Stomach (tissue), 9 donors: Measurements from ENCODE around the gene SCN7A. TPM values are rescaled to one million over a fixed set of nuclear protein-coding genes. Genes with fewer than 3 reads are reported as not detected.
A peak's percentile ranks its signal among the peaks of the same experiment; 100 is the strongest.

Source experiments
- DNase-seq, 2 donors: peaks; one replicate each; pipeline versions ENCODE4 v3.0.0 to v3.0.0-alpha.2; 2013 to 2019
- H3K27ac ChIP-seq, 5 donors: fragments of 200-600 bp in 4 of 5; sonication (generic) in 4 of 5; one replicate each; pipeline ENCODE4 v1.5.1; 2013 to 2019; ENCODE audit warnings: mild to moderate bottlenecking in 1 of 5, moderate library complexity in 1 of 5
- H3K27me3 ChIP-seq, 3 donors: fragments of 200-600 bp; sonication (generic); one replicate each; pipeline ENCODE4 v1.5.1; 2017 to 2019; ENCODE audit warnings: mixed run types in 1 of 3
- H3K36me3 ChIP-seq, 4 donors: fragments of 200-600 bp; sonication (generic); 1 replicate in 3 of 4; 2 replicates in 1 of 4; pipeline ENCODE4 v1.5.1; 2016 to 2019
- H3K4me1 ChIP-seq, 4 donors: fragments of 200-600 bp; sonication (generic); one replicate each; pipeline ENCODE4 v1.5.1; 2016 to 2019
- H3K4me3 ChIP-seq, 4 donors: fragments of 200-600 bp; sonication (generic) in 3 of 4; one replicate each; pipeline ENCODE4 v1.5.1; 2016 to 2019; ENCODE audit warnings: mild to moderate bottlenecking in 1 of 4
- H3K9me3 ChIP-seq, 4 donors: fragments of 200-600 bp; sonication (generic); one replicate each; pipeline ENCODE4 v1.5.1; 2016 to 2019
- EP300 ChIP-seq: sonication (generic); formaldehyde crosslinking; IDR thresholded peaks from one replicate; pipeline ENCODE4 v1.6.1; 2017; ENCODE audit warnings: antibody characterized with exemption
- POLR2A ChIP-seq, 4 donors: fragments of 450-650 bp; IDR thresholded peaks; one replicate each; pipeline ENCODE4 v1.6.1; 2016; ENCODE audit warnings: antibody characterized with exemption in 4 of 4, control low read depth in 2 of 4, mild to moderate bottlenecking in 1 of 4, moderate library complexity in 1 of 4
- POLR2AphosphoS5 ChIP-seq, 3 donors: sonication (generic); formaldehyde crosslinking; IDR thresholded peaks; one replicate each; pipeline ENCODE4 v1.6.1; 2016; ENCODE audit warnings: antibody characterized with exemption in 3 of 3
- WGBS, 5 donors: extraction: QIAGEN DNeasy Blood & Tissue Kit in 3 of 5; methylation state at CpG; one replicate each; pipeline versions ENCODE4 v1.1.5 to v1.1.7; 2013 to 2018; 5-methylcytosine and 5-hydroxymethylcytosine counted together
- intact Hi-C: fragments of 100-400 bp; cut with DNase I; formaldehyde crosslinking; loops from one replicate; pipeline ENCODE4 v1.15.1; 2023; ENCODE audit warnings: low total_unique reads
- polyA plus RNA-seq, 3 donors: library from polyadenylated mRNA; stranded (reverse); fragments of 200-250 nt; gene quantifications; one replicate each; pipeline ENCODE4 v1.2.3, GENCODE V29; 2013
- total RNA-seq, 5 donors: library from RNA; depleted of rRNA; stranded (reverse); fragments of >200 nt; gene quantifications; one replicate each; pipeline versions ENCODE4 v1.1.0 to v1.2.3, GENCODE V29; 2014 to 2016
- TF ChIP-seq, protein P1 (sequence below), 7 experiments: fragments of 450-650 bp in 4 of 7; fragments of 200-600 bp in 3 of 7; sonication (generic) in 3 of 7; IDR thresholded peaks; one replicate each; pipeline ENCODE4 v1.5.1; 2016 to 2019; ENCODE audit warnings: antibody characterized with exemption in 7 of 7, control low read depth in 2 of 7, mild to moderate bottlenecking in 1 of 7
- donor health status: healthy with polysubstance abuse.
- donor health status: Bipolar disorder and iron deficiency.
- donor health status: healthy.

SCN7A gene
- total and polyA plus RNA-seq, 8 donors = 0.19 to 148 (median 10.9) TPM

GRCh38 chr2:166394245-166394644 is 99.8 kb downstream of the SCN7A start:
- no peak overlapping the region for H3K4me3 ChIP-seq
- intact Hi-C loops = no loop called here
- no peaks in the 10 kb centered on the region for H3K36me3 ChIP-seq
- H3K9me3 ChIP-seq = no peaks in the 10 kb centered on the region
- TF ChIP-seq EP300 (no peak), POLR2AphosphoS5 (IDR thresholded peaks at IDR 0.05) (no peak), POLR2A (IDR thresholded peaks at IDR 0.05) (no peak)
- TF ChIP-seq, protein P1, sequence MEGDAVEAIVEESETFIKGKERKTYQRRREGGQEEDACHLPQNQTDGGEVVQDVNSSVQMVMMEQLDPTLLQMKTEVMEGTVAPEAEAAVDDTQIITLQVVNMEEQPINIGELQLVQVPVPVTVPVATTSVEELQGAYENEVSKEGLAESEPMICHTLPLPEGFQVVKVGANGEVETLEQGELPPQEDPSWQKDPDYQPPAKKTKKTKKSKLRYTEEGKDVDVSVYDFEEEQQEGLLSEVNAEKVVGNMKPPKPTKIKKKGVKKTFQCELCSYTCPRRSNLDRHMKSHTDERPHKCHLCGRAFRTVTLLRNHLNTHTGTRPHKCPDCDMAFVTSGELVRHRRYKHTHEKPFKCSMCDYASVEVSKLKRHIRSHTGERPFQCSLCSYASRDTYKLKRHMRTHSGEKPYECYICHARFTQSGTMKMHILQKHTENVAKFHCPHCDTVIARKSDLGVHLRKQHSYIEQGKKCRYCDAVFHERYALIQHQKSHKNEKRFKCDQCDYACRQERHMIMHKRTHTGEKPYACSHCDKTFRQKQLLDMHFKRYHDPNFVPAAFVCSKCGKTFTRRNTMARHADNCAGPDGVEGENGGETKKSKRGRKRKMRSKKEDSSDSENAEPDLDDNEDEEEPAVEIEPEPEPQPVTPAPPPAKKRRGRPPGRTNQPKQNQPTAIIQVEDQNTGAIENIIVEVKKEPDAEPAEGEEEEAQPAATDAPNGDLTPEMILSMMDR (IDR thresholded peaks at IDR 0.05) = no peak
- DNase-seq = no peak
- H3K4me1 ChIP-seq = no peaks in the 10 kb centered on the region
- 85 to 96% (median 90%) methylated on average over 1 of the region's 1 CpG for WGBS, 5 donors
- H3K27me3 ChIP-seq = no peaks in the 10 kb centered on the region
- H3K27ac ChIP-seq = no peak overlapping the region

DNA sequence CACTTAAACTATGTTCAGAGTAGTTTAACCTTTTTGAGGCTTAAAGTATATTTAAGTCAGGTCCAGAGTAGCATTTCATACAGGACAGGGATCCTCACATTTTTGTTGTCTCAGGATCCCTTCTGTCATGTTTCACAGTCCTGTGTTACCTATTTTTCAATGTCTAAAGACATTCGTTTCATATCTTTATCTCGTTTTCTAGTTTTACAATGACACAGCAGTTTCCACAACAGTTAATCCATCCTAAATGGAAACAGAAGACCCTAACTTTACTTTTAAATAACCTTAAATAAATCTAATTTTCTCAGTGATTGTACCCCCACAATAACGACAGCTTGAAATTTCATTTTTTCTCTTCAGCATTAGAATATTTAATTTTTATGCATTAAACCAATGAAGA is 101.0 kb downstream of the SCN7A start:
- intact Hi-C loops = no loop called here

DNA sequence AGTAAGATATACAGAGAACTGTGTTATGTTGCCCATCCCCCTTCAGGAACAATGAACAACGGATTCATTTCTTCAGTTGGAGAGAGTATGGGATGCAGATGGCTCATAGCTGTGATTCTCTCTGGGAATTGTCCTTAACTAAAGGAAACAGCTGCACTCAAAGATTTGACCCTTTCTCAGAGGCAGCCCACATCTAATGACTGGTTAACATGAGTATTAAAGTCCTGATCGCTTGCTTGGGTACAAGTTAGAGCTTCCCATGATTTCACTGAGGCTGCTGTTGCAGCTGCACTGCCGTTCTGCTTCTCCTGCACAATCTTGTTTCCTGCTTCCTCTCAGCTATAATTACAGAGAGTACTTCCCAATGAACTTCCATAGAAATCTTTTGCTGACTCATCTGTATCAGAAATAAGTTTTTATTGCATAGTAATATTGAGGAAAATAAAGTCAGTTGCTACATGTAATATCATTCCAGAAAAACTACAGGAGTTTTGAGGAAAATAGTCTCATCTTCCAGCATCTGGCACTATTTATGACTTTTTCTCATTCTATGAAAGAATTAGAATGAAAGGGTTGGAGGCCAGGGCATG is 105.5 kb downstream of the SCN7A start:
- Histone ChIP-seq H3K27me3 (no peaks in the 10 kb centered on the region), H3K36me3 (no peaks in the 10 kb centered on the region), H3K4me3 (no peak overlapping the region), H3K4me1 (no peaks in the 10 kb centered on the region), H3K9me3 (no peaks in the 10 kb centered on the region), H3K27ac (no peak overlapping the region)
- TF ChIP-seq, protein P1 (IDR thresholded peaks at IDR 0.05) = no peak
- TF ChIP-seq POLR2A (IDR thresholded peaks at IDR 0.05) (no peak), EP300 (no peak), POLR2AphosphoS5 (IDR thresholded peaks at IDR 0.05) (no peak)
- intact Hi-C loops = no loop called here
- DNase-seq = peak in 1 of 2 donors; percentile 41
- WGBS, 5 donors = 41 to 50% (median 44%) methylated on average over 3 of the region's 3 CpGs

More for the DNA sequence above, 101.0 kb downstream of the SCN7A start:
- Histone ChIP-seq H3K9me3 (no peaks in the 10 kb centered on the region), H3K27ac (no peak overlapping the region), H3K36me3 (no peaks in the 10 kb centered on the region), H3K27me3 (no peaks in the 10 kb centered on the region), H3K4me1 (no peaks in the 10 kb centered on the region), H3K4me3 (no peak overlapping the region)
- no peak for DNase-seq
- TF ChIP-seq EP300 (no peak), POLR2AphosphoS5 (IDR thresholded peaks at IDR 0.05) (no peak), POLR2A (IDR thresholded peaks at IDR 0.05) (no peak)
- TF ChIP-seq, protein P1 (IDR thresholded peaks at IDR 0.05) = no peak
- 61 to 81% (median 65%) methylated on average over 3 of the region's 3 CpGs for WGBS, 5 donors

DNA sequence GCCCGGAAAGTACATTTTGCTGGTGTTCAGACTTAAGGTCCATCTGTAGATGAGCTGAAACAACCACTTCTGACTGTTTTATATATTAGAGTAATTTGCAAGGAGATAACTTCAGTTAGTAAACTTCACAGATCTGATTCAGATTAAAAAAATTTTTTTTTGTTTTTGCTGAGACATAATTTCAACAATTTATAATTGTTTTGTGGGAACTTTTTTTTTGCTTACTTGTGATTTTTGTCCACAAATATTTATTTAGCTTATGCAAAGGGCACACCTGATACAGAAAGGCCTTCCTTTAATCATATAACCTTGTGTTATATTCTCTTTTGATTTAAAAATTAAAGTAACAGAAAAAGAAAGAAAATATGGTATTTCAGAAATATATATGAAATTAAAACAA is 108.7 kb downstream of the SCN7A start:
- TF ChIP-seq, protein P1 (IDR thresholded peaks at IDR 0.05) = no peak
- TF ChIP-seq EP300 (no peak), POLR2AphosphoS5 (IDR thresholded peaks at IDR 0.05) (no peak), POLR2A (IDR thresholded peaks at IDR 0.05) (no peak)
- intact Hi-C loops = no loop called here
- no peaks in the 10 kb centered on the region for H3K36me3 ChIP-seq
- no peak overlapping the region for H3K27ac ChIP-seq
- WGBS, 5 donors = 83 to 100% (median 91%) methylated on average over 1 of the region's 1 CpG
- no peaks in the 10 kb centered on the region for H3K27me3 ChIP-seq
- DNase-seq = no peak
- no peak overlapping the region for H3K4me3 ChIP-seq
- no peaks in the 10 kb centered on the region for H3K9me3 ChIP-seq
- H3K4me1 ChIP-seq = no peaks in the 10 kb centered on the region
